C1 segment of cervical spinal cord (tissue), 14 donors: Measurements from ENCODE around the gene IFT74.
A peak's percentile ranks its signal among the peaks of the same experiment; 100 is the strongest.

Experiments
- DNase-seq, 14 donors: peaks; one replicate each; lab custom pipeline; 2025; lab: John Stamatoyannopoulos, UW

IFT74 gene

GRCh38 chr9:26955921-26956859 lies at the start of gene IFT74:
IFT74 (plus strand) TSS chr9:26956412; CDS start chr9:26961968, 5,556 bp downstream.
- peak; percentile 55 to 97 (median 89) for DNase-seq

DNA sequence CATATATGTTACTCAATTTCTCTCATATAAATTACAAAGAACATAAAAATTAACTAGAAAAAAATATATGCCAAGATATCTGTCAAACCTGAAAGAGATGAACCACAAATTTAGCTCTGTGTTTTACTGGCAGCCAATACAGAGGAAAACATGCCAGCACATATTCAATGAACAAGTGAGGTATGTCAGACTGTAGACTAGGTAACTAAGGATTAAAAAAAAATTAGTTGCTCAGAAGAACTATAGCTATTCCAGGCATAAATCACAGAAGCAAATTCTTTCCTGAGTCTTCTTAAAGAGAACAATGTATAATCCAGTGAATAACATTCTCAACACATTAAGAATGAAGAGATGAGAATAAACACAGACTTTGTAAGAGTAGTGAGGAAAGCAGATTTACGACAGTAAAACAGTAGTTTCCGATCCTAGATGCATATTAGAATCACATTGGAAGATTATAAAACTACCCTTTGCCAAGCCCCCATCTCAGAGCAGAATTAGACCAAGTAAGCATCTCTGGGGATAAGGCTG lies 43.0 kb upstream of the IFT74 start:
- no peak for DNase-seq

DNA sequence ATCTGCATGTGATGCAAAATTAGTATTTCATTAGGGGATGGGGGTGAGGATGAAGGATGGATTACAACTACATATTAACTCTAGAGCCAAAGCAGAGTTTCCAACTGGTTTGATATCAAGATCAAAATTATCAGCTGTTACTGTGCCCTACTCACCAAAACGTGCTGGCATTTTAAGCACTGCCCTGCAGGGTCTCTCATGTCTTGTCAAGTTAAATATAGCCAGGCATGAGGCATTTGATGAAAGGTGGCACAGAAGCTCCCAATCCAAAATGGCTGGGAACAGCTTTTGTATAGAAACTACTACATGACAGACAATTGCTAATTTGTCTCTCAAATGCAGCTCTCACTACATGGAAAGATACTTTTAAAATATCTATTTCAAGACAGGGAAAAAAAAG lies 36.5 kb upstream of the IFT74 start:
- DNase-seq: no peak

GRCh38 chr9:26925609-26926008 lies 30.6 kb upstream of the IFT74 start:
- DNase-seq: no peak

- DNase-seq: no peak
These were observed 27.2 kb upstream of the IFT74 start for GRCh38 chr9:26928902-26929495.

GRCh38 chr9:26935847-26936246 lies 20.4 kb upstream of the IFT74 start:
- no peak for DNase-seq

DNA sequence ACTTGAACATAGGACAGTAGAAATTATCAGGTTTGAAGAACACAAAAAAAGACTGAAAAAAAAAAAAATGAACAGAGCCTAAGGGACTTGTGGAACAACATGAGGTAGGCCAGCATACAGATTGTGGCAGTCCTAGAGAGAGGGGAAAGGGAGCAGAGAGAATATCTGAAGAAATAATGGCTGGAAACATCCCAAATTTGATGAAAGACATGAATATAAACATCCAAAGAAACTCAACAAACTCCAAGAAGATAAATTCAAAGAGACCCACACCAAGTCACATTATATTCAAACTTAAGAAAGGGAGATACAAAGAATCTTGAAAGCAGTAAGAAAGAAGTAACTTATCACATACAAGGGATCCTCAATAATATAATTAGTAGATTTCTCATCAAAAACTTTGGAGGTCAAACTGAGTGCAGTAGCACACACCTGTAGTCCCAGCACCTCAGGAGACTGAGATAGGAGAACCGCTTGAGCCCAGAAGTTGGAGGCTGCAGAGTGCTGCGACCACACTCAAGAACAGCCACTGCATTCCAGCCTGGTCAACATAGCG lies 18.3 kb upstream of the IFT74 start:
- no peak for DNase-seq

DNA sequence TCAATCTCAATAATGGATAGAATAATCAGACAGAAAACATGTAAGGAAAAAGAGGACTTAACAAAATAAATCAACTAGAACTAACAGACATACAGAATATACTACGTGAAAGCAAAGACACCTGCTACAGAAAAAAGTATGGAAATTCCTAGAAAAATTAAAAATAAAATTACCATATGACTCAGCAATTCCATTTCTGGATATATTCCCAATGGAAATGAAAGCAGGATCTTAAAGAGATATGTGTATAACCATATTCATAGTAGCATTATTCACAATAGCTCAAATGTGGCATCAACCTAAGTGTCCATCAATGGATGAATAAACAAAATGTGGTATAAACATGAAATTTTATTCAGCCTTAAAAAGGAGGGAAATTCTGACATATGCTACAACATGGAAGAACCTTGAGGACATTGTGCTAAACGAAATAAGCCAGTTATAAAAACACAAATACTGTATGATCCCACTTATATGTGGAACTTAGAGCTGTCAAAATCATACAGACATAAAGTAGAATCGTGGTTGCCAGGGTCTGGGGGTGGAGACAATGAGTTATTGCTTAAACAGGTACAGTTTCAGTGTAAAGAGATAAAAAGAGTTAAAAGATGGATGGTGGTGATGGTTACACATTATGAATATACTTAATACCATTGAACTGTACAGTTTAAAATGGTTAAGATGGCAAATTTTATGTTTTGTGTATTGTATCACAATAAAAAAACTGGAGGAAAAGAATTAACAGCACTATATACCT lies 16.1 kb upstream of the IFT74 start:
- no peak for DNase-seq

DNA sequence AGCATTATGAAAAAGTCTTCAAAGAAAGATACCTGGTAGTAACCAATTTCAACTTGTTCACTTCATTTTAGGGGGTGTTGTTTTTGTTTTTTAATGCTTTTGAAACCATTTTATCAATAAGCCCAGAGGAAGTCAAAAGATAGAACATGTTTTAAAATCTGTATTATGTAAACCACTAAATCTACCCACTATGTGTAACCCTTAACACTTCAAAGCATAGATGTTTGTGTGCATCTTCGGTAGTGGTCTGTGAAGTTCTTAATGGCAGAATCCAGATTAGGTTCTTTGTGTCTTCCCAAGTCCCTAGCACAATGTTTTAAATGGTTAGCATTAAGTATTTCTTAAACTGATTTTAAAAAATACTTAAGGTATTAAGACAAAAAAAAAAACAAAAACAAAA lies 15.4 kb upstream of the IFT74 start:
- DNase-seq: no peak

GRCh38 chr9:26945591-26945990 lies 10.6 kb upstream of the IFT74 start:
- DNase-seq: no peak

- peak; percentile 46 to 98 (median 93) for DNase-seq
These were observed 9.2 kb upstream of the IFT74 start, which contains the start of gene PLAA for GRCh38 chr9:26946753-26947727. PLAA (minus strand) TSS chr9:26947242; CDS start chr9:26947045, 197 bp downstream.

DNA sequence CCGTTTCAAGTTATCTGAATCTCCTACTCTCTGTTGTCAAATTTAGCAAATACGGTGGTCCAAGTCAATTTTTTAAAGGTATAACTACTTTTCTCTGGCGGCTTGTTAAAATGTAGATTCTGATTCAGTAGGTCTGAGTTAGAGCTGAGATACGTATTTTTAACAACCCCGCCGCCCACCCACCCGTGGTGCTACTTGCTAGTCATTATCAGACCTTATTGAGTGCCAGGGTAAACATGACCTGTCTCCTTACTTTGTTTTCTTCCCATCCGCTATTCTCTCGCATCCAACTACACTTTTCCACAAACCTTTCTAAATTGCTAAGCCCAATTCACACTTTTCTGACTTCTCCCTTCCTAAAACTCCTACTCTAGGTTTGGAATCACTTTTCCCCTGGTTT lies 8.5 kb upstream of the IFT74 start:
- DNase-seq: no peak

- no peak for DNase-seq
These were observed 6.6 kb upstream of the IFT74 start for GRCh38 chr9:26949637-26950069.

DNA sequence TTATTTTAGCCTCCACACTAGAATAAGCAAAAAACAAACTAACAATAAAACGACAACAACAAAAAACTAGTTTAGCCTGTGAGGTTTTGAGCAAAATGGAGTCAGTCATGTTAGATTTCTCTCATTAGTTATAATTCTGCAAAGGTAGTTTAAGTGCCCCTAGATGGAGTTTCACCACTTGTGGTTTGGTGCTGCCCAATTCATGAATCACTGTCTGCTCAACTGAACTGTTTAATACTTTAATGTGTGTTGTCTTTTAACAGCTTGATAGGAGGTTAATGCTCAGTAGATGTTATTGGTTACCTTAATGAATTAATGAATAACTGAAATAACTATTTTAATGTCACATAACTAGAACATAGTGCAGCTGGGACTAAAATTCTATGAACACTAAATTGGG lies 5.7 kb upstream of the IFT74 start:
- no peak for DNase-seq

DNA sequence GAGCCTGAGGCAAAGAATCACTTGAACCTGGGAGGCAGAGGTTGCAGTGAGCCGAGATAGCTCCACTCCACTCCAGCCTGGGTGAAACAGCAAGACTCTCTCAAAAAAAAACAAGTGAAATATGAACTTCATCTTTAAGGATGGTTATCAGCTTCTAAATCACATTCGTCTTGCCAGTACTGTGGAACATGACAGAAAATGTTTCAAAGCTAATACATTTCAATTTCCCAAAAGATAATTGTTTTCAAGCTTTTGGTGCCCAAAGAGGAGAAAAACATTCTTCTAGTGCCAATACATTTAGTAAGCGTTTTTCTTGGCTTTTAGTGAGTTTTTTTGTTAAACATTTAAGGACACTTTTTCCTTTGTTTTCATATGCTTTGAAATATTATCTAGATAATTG lies 4.4 kb upstream of the IFT74 start:
- no peak for DNase-seq

GRCh38 chr9:26954050-26954508 lies 2.1 kb upstream of the IFT74 start:
- no peak for DNase-seq

- peak in 8 of 14 donors; percentile 3 to 36 (median 12) for DNase-seq
These were observed 849 bp upstream of the IFT74 start for GRCh38 chr9:26955222-26955903.

- DNase-seq: no peak
These were observed 635 bp downstream of the IFT74 start for GRCh38 chr9:26956860-26957233.

DNA sequence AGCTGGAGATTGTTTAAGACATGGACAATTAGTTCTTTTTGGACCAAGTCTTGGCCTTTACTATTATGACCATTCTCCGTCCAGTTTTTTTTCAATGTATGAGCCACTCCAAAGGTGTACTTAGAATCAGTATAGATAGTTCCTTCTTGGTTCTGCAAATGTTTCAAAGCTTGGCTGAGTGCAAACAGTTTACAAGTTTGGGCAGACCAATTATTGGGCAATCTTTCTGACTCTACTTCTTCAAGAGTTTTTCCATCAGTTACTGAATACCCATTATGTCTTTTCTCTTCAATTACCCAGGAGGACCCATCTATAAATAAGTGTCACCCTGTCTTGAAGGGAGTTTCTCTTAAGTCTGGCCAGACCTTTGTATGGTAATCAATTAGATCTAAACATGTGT lies 15.5 kb downstream of the IFT74 start:
- no peak for DNase-seq

- no peak for DNase-seq
These were observed 17.8 kb downstream of the IFT74 start for GRCh38 chr9:26973989-26974388.
